ENCODE data around the gene NEU4. TPM values are rescaled to one million over a fixed set of nuclear protein-coding genes. Genes with fewer than 3 reads are reported as not detected.
"Not testable (repeated sequence)": the region's sequence is repeated elsewhere in the genome, so short reads cannot be mapped to it uniquely, and the experiment has no call there.

The NEU4 gene
- polyA plus RNA-seq, 12 donors = 2.3 to 27.3 (median 4.5) TPM; not detected in 1

DNA sequence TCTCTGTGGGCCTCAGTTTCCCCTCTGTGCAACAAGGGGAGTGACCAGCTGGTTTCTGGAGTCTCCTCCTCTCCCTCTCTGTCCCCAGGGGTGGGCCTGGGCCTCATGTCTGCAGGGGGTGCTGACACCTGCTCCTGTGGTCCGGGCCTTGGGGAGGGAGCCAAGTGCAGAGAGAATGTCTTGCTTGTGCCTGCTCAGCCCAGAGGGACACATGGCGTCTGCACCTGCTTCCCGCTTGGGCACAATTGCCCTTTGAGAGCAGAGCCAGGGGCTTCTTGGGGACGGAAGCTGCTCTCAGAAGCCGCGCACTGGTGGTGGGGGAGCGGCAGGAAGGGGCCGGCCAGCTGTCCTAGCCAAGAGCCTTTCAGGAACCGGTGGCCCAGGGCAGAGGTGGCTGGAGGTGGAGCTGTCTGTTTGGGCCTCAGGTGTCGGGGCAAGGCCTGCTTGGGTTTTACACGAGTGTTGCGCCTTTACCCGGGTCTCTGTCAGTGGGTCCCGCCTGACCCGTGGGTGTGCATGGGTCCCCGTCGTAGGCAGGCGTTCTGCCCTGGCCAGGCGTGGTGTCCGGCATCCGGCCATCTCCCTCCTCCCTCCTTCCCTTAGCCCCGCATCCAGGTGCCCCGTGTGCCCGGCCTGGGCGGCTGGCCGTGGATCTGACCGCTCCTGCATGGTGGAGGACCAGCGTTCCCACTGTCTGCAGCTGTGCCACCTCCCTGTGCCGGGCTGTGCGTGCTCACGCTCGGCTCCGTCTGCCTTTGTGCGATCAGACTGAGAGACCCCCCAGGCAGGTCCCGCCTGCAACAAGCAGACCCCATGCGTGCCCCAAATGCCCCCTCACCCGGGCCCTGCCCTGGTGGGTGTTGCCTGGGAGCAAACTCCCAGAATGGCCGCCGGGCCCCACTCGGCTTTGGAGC is 4.0 kb downstream of the NEU4 start:
- DNase-seq = no peak

DNA sequence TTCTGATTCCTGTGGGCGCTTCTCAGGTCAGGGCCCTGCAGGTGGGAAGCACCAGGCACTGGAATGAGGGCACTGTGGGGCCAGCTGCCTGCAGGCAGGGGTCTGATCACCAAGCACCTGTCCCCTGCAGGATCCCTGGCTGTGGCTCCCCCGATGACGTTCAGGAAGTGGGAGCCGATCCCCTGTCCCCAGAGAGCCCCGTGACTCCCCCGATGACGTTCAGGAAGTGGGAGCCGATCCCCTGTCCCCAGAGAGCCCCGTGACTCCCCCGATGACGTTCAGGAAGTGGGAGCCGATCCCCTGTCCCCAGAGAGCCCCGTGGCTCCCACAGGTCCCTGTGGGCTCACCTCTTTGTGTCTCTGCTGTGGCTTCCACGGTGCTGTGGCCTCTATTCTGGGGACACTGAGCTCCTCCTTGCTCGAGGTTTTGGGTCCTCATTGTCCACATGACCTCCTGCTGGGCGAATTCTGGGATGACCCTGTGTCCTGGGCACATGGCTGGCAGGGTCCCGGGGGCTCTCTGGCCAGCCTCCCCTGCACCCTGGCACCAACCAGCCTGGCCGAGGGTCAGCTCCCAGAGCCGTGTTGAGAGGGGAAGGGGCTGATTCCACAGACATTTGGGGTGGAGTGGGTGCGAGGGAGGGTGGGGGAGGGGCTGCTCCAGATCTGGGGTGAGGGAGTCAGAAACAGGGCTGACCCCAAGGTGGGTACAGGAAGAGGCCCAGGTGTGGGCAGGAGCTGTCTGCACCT is 4.8 kb downstream of the NEU4 start:
- no peak for DNase-seq

DNA sequence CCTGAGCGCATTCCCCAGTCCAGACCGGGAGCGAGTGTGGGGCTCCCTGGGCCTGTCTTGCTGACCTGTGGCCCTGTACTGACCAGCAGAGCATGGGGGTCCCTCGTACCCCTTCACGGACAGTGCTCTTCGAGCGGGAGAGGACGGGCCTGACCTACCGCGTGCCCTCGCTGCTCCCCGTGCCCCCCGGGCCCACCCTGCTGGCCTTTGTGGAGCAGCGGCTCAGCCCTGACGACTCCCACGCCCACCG is 5.3 kb downstream of the NEU4 start:
- DNase-seq = no peak

DNA sequence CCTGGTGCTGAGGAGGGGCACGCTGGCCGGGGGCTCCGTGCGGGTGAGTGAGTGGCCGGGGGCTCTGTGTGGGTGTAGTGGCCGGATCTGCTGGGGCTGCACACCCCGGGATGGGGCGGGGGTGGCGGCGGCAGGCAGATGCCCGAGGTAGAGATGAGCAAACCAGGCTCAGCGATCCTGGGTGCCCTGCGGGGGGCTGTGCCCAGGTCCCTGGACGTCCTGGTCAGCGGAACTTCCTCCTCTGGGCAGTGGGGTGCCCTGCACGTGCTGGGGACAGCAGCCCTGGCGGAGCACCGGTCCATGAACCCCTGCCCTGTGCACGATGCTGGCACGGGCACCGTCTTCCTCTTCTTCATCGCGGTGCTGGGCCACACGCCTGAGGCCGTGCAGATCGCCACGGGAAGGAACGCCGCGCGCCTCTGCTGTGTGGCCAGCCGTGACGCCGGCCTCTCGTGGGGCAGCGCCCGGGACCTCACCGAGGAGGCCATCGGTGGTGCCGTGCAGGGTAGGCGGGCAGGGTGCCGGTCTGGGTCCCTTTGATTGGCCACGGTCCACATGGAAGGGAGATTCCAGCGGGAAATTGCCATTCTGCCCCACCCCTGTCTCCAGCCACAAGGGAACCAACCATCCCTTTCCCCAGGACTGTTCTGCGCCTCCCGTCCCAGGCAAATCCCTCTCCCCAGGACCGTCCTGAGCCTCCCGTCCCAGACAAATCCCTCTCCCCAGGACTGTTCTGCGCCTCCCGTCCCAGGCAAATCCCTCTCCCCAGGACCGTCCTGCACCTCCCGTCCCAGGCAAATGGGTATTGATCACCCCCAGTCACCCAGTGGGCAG is 5.9 kb downstream of the NEU4 start:
- no peak for DNase-seq

DNA sequence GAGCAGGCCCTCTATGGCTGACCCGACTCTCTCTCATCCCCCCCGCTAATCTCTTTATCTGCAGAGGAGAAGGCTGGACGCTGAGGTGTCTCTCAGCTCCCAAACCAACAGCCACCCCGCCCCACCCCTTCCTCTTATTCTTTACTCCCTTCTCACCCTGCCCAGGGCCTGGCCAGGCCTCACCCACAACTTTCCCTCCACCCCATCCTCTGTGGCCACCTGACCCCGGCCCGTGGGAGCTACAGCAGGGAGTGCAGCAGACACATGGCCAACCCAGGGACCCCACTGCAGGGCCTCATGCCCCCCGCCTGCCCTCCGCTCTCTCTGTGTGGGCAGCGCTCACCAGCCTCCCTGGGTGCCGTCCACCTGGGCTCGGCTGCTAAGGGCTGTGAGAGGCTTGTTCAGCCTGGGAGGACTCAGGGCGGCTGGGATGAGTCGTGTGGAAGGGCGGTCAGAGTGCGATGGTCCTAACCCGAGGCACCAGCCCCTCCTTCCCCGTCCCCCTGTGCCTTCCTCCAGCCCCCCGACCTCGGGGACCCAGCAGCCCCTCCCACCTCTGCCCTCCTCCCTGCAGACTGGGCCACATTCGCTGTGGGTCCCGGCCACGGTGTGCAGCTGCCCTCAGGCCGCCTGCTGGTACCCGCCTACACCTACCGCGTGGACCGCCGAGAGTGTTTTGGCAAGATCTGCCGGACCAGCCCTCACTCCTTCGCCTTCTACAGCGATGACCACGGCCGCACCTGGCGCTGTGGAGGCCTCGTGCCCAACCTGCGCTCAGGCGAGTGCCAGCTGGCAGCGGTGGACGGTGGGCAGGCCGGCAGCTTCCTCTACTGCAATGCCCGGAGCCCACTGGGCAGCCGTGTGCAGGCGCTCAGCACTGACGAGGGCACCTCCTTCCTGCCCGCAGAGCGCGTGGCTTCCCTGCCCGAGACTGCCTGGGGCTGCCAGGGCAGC is 6.8 kb downstream of the NEU4 start:
- DNase-seq = no peak

DNA sequence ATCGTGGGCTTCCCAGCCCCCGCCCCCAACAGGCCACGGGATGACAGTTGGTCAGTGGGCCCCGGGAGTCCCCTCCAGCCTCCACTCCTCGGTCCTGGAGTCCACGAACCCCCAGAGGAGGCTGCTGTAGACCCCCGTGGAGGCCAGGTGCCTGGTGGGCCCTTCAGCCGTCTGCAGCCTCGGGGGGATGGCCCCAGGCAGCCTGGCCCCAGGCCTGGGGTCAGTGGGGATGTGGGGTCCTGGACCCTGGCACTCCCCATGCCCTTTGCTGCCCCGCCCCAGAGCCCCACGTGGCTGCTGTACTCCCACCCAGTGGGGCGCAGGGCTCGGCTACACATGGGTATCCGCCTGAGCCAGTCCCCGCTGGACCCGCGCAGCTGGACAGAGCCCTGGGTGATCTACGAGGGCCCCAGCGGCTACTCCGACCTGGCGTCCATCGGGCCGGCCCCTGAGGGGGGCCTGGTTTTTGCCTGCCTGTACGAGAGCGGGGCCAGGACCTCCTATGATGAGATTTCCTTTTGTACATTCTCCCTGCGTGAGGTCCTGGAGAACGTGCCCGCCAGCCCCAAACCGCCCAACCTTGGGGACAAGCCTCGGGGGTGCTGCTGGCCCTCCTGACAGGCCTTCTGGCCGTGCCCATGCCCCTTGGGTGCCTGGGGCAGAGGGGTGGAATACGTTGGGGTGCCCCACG is 7.6 kb downstream of the NEU4 start:
- no peak for DNase-seq

DNA sequence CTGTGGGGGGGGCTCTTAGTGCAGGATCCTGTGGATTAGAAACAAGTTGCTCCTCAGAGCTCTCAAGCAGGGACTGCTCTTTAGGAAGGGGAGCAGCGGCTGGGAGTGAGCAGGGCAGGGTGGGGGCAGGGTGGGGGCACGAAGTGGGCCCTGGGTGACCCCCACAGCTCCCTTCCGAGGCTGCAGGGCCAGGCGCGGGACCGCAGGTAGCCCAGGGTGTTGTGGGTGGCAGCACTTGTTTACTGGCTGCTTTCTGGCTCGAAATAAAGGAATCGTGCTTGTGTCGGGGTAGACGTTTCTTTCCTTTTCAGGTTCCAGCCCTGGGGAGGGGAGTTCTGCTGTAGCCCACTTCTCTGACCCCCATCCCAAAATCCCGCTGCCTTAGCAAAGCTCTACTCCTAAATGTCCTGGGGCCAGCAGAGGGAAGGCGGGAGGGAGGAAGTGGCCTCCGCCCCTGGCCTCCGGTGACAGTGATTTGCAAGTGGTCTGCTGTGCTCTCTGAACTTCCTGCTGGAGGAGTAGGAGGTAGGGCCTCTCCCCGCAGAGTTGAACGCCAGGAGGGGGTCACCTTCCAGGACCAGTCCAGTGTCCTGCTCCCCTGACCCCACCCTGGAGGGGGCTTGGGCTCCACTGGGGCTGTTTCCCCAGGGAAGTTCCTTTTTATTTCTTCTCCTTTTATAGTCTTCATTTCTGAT is 8.3 kb downstream of the NEU4 start:
- no peak for DNase-seq

DNA sequence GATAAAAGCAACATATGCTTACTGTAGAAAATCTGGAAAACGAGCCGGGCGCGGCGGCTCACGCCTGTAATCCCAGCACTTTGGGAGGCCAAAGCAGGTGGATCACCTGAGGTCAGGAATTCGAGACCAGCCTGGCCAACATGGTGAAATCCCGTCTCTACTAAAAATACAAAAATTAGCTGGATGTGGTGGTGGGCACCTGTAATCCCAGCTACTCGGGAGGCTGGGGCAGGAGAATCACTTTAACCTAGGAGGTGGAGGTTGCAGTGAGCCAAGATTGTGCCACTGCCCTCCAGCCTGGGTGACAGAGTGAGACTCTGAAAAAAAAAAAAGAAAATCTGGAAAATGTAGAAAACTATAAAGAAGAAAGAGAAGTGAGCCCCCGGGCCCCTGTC is 8.8 kb downstream of the NEU4 start:
- DNase-seq = not testable (repeated sequence)

DNA sequence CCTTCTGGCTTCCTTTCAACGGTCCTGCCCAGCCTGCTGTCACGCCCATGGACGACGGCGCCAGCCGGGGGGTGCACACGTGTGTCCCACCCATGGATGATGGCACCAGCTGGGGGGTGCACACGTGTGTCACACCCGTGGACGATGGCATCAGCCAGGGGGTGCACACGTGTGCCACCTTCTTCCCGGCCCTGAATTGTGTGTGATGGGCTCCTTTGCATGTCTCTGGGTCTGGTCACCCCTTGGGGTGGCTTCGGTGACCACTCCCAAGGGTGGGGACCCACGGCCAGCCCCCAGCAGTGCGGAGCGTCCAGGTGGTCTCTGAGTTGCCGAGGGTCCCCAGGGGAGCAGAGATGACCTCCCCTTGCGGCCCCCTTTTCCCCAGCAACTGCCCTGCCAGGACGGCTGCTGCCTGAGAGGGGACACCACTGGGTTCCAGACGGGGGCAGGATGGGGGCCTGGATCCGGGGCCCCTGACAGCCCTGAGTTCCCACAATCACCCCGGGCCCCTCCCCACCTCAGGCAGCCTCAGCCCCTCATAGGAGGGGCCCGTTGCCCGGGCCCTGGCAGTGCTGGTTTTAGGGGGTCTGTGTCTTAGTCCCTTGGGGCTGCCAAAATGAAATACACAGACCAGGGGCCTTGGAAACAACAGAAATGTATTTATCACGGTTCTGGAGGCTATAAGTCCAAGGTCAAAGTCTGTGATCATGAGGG is 9.4 kb downstream of the NEU4 start:
- no peak for DNase-seq

DNA sequence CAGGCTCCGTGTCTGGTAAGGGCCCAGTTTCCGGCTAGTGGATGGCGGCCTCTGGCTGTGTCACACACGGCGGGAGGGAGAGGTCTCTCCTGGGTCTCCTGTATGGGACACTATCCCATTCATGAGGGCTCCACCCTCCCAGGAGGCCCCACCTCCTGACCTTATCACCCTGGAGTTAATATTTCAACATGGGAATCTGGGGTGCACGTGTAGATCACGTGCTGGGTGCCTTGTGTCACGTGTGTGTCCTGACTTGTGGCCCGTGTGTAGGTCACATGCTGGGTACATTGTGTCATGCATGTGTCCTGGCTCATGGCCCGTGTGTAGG is 9.9 kb downstream of the NEU4 start:
- DNase-seq = no peak

DNA sequence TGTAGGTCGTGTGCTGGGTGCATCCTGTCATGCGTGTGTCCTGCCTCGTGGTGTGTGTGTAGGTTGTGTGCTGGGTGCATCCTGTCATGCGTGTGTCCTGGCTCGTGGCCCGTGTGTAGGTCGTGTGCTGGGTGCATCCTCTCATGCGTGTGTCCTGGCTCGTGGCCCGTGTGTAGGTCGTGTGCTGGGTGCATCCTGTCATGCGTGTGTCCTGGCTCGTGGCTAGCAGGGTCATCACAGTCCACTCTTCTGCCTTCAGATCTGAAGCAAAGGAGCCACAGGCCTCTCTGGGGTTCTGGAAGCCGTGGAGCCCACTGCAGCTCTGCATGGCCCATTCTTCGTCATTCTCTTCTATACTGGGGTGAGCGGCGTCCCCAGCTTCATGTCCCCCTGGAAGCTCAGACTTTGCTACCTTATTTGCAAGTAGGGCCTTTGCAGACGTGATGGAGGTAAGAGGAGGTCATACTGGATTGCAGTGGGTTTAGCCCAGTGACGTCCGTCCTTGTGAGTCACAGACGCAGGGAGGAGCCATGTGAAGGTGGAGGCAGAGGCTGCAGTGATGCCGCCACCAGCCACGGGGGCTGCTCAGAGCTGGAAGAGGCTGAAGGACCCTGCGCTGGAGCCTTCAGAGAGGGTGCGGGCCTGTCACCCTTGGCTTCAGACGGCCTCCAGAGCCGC is 11.1 kb downstream of the NEU4 start:
- not testable (repeated sequence) for DNase-seq

DNA sequence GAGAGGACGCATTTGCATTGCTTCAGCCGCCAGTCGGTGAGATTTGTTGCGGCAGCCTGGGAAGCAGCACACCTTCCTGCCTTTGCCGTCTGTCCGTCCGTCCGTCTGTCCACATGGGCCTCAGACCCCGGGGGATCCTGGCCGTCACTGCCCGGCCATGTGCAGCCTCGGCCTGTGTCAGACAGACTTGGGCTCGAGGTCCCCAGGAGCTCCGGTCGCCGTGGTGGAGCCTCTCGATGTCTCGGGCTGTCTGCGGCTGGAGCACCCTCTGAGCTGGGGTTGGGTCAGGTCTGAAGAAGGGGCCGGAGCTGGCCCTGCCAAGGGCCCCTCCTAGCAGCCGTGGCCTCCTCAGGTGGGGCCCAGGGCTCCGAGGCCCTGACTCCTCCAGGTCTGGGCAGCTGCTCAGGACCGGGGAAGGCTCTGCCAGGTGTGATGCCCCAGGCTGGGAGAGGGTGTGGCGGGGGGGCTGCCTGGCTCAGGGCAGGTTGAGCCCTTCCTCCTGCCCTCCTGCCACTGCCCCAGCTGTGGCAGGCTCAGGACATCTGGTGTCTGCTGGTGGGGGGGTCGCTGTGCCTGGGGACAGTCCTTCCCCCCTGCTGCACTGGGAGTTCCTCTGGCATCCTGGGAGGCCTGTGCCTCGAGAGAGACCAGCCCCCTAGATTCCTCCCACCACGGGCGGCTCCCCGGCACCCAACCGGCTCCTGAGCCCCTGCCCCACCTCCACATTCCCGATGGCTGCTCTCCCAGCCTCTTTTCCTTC is 11.8 kb downstream of the NEU4 start:
- DNase-seq = no peak

DNA sequence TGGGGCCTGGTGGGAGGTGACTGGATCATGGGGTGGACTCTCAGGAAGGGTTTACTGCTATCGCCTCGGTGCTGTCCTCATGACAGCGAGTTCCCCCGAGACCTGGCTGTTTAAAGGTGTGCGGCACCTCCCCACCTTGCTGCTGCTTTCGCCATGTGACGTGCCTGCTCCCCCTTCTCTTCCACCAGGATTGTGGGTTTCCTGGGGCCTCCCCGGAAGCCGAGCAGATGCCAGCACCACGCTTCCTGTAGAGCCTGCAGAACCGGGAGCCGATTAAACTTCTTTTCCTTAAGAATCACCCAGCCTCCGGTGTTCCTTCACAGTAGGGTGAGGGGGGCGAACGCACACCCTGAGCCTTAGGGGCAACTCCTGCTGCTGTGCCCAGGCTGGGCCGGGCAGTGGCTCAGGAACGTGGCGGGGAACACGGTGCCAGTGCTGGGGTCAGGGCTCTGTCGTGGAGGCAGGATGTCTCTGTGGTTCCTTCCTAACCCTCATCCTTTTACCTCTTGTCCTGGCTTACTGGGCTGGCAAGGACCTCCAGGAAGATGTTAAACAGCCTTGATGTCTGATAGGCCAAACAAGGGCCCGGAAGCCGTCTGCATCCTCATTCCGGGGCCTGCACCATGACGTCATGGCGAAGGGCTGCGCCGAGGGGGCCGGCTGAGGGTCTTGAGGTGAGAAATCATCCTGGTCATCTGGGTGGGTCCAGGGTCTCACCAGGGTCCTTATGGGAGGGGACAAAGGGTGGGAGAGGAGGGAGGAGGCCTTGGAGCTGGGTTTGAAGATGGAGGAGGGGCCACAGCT is 12.7 kb downstream of the NEU4 start:
- no peak for DNase-seq

DNA sequence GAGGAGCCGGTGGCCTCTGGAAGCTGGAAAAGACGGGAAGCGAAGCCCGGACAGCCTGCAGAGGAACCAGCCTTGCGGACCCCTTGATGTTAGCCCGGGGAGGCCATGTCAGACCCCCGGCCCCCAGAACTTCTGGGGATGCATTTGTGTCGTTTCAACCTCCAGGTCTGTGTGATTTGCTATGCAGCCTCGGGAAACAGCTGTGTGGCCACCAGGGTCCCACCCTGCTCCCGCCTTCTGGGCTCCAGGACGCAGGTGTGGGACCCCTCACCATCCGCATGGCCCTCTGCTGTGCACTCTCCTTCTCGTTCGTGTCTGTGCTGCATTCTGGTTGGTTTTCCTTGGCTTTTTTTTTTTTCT is 13.3 kb downstream of the NEU4 start:
- no peak for DNase-seq

DNA sequence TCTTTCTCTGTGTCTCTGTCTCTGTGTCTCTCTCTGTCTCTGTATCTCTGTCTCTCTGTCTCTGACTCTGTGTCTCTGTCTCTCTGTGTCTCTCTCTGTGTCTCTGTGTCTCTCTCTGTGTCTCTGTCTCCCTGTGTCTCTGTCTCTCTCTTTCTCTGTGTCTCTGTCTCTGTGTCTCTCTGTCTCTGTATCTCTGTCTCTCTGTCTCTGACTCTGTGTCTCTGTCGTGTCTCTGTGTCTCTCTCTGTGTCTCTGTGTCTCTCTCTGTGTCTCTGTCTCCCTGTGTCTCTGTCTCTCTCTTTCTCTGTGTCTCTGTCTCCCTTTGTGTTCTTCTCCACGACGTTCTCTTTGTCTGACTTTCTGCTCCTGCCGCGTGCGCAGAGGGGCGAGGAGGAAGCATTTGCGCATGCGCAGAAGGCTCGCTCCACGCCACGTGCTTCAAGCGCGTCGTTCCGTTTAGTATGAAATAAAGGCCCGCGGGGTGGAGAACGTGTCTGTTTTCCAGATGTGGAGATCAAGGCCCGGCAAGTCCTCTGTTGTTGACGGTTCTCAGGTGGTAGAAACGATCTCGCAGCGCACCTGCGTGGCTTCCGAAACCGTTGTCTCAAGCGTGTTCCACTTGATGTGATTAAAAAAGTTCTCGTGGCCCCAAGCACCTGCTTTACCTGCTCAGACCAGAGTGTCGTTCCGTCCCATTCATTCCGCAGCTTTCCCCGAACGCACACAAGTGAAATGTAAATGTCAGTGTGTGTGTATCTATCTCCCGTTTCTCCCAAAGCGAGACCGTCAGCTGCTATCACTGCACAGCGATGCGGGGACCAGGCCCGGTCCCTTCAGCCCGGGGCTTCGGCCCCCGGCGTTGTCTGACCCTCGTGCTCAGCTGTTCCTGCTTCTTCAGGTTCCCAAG is 14.8 kb downstream of the NEU4 start:
- not testable (repeated sequence) for DNase-seq

DNA sequence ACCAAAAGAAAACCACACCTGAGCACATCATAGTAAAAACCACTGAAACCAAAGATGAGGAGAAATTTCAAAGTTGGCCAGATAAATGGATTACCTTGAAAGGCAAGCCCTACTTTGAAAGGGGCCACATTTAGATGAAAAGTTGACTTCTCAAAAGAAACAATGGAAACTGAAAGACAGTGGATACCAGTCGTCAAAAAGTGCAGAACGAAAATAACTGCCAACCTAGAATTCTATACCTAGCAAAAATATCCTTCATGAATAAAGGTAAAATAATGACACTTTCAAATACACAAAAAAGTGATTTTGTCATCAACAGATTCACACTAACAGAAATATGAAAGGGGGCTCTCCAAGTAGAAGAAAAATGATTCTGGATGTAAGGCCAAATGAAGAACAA is 18.4 kb downstream of the NEU4 start:
- DNase-seq = no peak

Data from muscle of arm (tissue), 12 donors.